Keratinocyte (primary cell): Measurements from ENCODE around the gene GNAL.

Experiments
- EZH2 ChIP-seq: IDR thresholded peaks from one replicate; pipeline ENCODE4 v1.6.1; 2012; ENCODE audit warnings: inconsistent platforms, mild to moderate bottlenecking, low read length, moderate library complexity
- TF ChIP-seq, protein P1 (sequence below), 3 experiments: IDR thresholded peaks in 1 of 3; conservative IDR thresholded peaks in 1 of 3; optimal IDR thresholded peaks in 1 of 3; 2 replicates in 2 of 3; 3 replicates in 1 of 3; pipeline versions ENCODE3 to v1.5.1; 2011; ENCODE audit warnings: low read length in 3 of 3, mild to moderate bottlenecking in 3 of 3, moderate library complexity in 2 of 3, control low read depth in 1 of 3, inconsistent platforms in 1 of 3; ENCODE audit not compliant: insufficient read depth in 2 of 3; ENCODE audit errors: extremely low read depth in 1 of 3

GRCh38 chr18:11669948-11670275, 19.2 kb upstream of the GNAL start:
- no peak for TF ChIP-seq EZH2
- TF ChIP-seq, protein P1, sequence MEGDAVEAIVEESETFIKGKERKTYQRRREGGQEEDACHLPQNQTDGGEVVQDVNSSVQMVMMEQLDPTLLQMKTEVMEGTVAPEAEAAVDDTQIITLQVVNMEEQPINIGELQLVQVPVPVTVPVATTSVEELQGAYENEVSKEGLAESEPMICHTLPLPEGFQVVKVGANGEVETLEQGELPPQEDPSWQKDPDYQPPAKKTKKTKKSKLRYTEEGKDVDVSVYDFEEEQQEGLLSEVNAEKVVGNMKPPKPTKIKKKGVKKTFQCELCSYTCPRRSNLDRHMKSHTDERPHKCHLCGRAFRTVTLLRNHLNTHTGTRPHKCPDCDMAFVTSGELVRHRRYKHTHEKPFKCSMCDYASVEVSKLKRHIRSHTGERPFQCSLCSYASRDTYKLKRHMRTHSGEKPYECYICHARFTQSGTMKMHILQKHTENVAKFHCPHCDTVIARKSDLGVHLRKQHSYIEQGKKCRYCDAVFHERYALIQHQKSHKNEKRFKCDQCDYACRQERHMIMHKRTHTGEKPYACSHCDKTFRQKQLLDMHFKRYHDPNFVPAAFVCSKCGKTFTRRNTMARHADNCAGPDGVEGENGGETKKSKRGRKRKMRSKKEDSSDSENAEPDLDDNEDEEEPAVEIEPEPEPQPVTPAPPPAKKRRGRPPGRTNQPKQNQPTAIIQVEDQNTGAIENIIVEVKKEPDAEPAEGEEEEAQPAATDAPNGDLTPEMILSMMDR (optimal IDR thresholded peaks at IDR 0.05 in 1 of 3, IDR thresholded peaks at IDR 0.05 in 1 of 3, conservative IDR thresholded peaks at IDR 0.05 in 1 of 3; ENCODE audit: extremely low read depth in 1 of 3, insufficient read depth in 2 of 3, low read length in 3 of 3), result no peak
